ENCODE measurements around the gene MLYCD. TPM values are rescaled to one million over a fixed set of nuclear protein-coding genes. Genes with fewer than 3 reads are reported as not detected.
A peak's percentile ranks its signal among the peaks of the same experiment; 100 is the strongest.

MLYCD gene
- total RNA-seq, 1 donor from 2014 or later = 4.7 TPM

- DNase-seq (ENCODE audit: extremely low read depth, low read depth, low spot score) = no peak
Measured at GRCh38 chr16:83925095-83925905, 26.4 kb downstream of the MLYCD start.

GRCh38 chr16:83925957-83926725, 27.2 kb downstream of the MLYCD start:
- no peak for DNase-seq (ENCODE audit: extremely low read depth, low read depth, low spot score)

GRCh38 chr16:83926726-83927397, 27.9 kb downstream of the MLYCD start:
- DNase-seq (ENCODE audit: extremely low read depth, low read depth, low spot score) = peak; percentile 12

GRCh38 chr16:83928341-83929055, 29.6 kb downstream of the MLYCD start:
- no peak for DNase-seq (ENCODE audit: extremely low read depth, low read depth, low spot score)

- DNase-seq (ENCODE audit: extremely low read depth, low read depth, low spot score) = no peak
Measured at GRCh38 chr16:83929811-83930555, 31.1 kb downstream of the MLYCD start.

- DNase-seq (ENCODE audit: extremely low read depth, low read depth, low spot score) = no peak
Measured at GRCh38 chr16:83930730-83931500, 32.0 kb downstream of the MLYCD start.

- DNase-seq (ENCODE audit: extremely low read depth, low read depth, low spot score) = no peak
Measured at GRCh38 chr16:83931556-83931955, 32.6 kb downstream of the MLYCD start.

- DNase-seq (ENCODE audit: extremely low read depth, low read depth, low spot score) = no peak
Measured at GRCh38 chr16:83932304-83932703, 33.4 kb downstream of the MLYCD start.

GRCh38 chr16:83932955-83933673, 34.2 kb downstream of the MLYCD start:
- no peak for DNase-seq (ENCODE audit: extremely low read depth, low read depth, low spot score)

- no peak for DNase-seq (ENCODE audit: extremely low read depth, low read depth, low spot score)
Measured at GRCh38 chr16:83933885-83934683, 35.2 kb downstream of the MLYCD start.

- no peak for DNase-seq (ENCODE audit: extremely low read depth, low read depth, low spot score)
Measured at GRCh38 chr16:83934684-83934977, 35.7 kb downstream of the MLYCD start.

- no peak for DNase-seq (ENCODE audit: extremely low read depth, low read depth, low spot score)
Measured at GRCh38 chr16:83935005-83935857, 36.3 kb downstream of the MLYCD start.

GRCh38 chr16:83935858-83936255, 36.9 kb downstream of the MLYCD start:
- no peak for DNase-seq (ENCODE audit: extremely low read depth, low read depth, low spot score)

- no peak for DNase-seq (ENCODE audit: extremely low read depth, low read depth, low spot score)
Measured at GRCh38 chr16:83936581-83937165, 37.8 kb downstream of the MLYCD start.

GRCh38 chr16:83937267-83937666, 38.4 kb downstream of the MLYCD start:
- DNase-seq (ENCODE audit: extremely low read depth, low read depth, low spot score) = no peak

- DNase-seq (ENCODE audit: extremely low read depth, low read depth, low spot score) = no peak
Measured at GRCh38 chr16:83937922-83938885, 39.3 kb downstream of the MLYCD start.
